CD4-positive, alpha-beta T cell treated with Interleukin-21 for 1 hour (primary cell): ENCODE data around the gene MCOLN2.
"Not testable (repeated sequence)": the region's sequence is repeated elsewhere in the genome, so short reads cannot be mapped to it uniquely, and the experiment has no call there.

ENCODE experiments used
- DNase-seq: peaks from one replicate; pipeline ENCODE4 v3.0.0-alpha.2; 2020

MCOLN2 gene

DNA sequence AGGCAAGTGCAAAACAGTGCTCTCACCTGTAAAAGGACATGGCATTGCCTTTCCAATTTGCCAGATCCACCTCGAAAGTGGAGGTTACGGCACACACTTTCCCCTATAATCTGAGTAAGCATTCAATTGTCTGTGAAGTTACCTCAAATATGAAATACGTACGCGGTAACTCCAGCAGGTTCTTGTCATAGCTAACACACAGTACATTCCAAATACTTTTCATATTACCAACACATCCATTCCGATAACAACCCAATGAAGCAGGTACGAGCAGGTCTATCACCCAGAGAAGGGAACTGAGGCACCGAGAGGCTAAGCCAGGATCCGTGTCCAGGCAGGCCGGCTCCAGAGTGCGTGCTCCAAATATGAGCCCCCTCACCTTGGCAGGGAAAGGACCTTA lies 57.2 kb downstream of the MCOLN2 start:
- no peak for DNase-seq

DNA sequence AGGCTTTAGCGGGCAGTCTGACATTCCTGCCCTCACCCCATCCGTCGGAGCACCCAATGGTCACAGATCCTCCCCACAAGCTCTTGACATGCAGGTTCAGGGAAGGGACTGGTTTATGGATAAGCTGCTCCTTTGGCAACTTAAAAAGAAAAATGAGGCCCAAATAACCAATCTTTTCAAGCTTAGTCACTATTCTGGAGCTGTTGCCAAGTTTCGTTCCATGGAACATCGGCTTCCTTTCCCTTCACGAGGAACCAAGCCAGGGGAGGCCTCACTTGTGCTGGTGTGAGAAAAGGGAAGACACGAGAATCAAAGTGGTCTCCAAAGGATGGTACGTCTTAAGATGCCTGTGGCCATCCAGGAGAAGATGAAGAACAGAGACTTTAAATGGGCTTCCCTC lies 57.8 kb downstream of the MCOLN2 start:
- no peak for DNase-seq

DNA sequence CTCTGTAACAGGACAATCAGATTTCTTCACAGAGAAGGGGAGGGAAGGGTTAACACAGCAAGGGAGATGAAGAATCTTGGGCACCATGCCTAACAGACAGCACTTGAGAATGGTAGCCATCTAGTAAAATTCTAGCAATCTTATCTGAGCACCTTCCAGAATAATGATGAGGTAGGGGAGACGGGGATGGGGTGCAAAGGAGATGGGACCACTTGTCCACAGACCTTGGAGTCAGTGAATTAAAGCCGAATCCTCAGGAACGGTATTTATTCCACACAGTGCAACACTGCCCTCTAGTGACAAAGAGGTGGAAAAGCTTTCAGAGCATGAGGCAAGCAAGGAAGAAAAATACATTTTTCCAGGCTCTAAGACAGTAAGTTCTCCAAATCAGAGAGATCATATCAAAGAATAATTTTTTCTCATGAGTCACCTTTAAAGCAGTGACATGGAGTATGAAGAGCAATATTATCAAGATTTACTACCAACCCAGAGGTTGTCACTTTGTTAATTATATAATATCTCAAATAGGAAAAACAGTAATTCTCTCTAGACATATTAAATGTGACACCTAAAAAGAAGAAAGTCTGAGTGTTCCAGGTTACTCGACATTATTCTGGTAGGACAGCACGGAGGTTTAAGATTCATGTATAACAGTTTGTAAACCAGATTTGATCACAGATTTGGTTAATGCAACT lies 60.6 kb downstream of the MCOLN2 start:
- peak; percentile 64 for DNase-seq

DNA sequence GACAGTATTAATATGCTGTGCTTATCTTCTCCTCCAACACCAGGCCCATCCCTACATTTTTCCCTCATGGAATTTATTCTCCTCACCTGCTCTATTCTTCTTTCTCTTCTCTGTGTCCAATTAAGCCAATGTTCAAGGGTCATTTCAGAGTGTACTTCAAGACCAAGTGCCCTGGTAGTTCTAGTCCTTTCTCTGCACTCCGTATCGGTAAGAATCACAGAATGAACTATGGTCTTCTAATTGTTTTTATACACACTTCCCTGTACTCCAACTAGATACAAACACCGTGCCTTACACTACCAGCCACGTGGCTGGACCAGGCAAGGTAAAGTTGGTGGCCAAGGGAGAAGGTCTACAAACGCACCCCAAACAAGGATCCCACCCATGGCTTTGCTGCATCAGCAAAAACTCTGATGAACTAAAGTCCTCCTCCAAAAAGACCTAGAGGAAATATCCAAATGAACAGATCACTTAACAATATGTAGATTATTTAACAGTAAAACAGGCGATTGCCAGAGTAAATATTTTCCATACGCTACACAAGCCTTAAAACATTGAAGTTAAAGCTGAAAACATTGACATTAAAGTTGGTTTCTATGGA lies 63.8 kb downstream of the MCOLN2 start:
- DNase-seq, result no peak

- DNase-seq, result no peak
Observed at GRCh38 chr1:84930831-84931230, 66.1 kb downstream of the MCOLN2 start.

DNA sequence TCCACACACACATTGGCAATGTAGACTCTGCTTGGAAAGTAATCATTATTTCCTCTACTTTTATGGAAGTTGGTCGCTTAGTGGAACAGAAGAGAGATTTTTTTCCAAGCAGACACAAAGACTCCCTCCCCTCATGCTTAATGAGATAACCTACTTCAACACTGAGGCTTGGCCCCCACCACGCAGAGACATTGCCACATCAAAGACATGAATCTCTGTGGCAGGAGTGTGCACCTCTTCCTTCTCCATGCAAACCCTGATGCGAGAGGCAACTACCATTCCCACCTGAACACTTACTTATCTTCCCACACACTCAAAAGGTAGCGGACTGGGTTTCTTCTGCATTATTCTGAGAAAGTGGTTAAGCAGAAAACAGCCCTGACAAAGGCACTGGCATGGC lies 66.6 kb downstream of the MCOLN2 start:
- peak; percentile 5 for DNase-seq

- no peak for DNase-seq
Observed at GRCh38 chr1:84929581-84929980, 67.3 kb downstream of the MCOLN2 start.

- no peak for DNase-seq
Observed at GRCh38 chr1:84928979-84929378, 67.9 kb downstream of the MCOLN2 start.

GRCh38 chr1:84923317-84923716 lies 73.6 kb downstream of the MCOLN2 start:
- DNase-seq, result no peak

- no peak for DNase-seq
Observed at GRCh38 chr1:84920159-84920558, 76.8 kb downstream of the MCOLN2 start.

GRCh38 chr1:84919461-84919970 lies 77.4 kb downstream of the MCOLN2 start:
- no peak for DNase-seq

- DNase-seq, result no peak
Observed at GRCh38 chr1:84918726-84919336, 78.1 kb downstream of the MCOLN2 start.

- DNase-seq, result no peak
Observed at GRCh38 chr1:84916897-84917296, 80.0 kb downstream of the MCOLN2 start.

- no peak for DNase-seq
Observed at GRCh38 chr1:84913555-84913892, 83.4 kb downstream of the MCOLN2 start.

GRCh38 chr1:84912726-84913554 lies 84.0 kb downstream of the MCOLN2 start:
- DNase-seq, result no peak

DNA sequence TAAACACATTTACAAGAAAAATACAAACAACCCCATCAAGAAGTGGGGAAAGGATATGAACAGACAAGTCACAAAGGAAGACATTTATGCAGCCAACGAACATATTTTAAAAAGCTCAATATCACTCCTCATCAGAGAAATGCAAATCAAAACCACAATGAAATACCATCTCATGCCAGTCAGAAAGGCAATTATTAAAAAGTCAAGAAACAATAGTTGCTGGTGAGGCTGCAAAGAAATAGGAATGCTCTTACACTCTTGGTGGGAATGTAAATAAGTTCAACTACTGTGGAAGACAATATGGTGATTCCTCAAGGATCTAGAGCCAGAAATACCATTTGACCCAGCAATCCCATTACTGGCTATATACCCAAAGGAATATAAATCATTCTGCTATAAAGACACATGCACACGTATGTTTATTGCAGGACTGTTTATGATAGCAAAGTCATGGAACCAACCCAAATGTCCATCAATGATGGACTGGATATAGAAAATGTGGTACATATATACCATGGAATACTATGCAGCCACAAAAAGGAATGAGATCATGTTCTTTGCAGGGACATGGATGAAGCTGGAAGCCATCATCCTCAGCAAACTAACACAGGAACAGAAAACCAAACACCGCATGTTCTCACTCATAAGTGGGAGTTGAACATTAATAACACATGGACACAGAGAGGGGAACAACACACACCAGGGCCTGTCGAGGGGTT lies 88.0 kb downstream of the MCOLN2 start:
- not testable (repeated sequence) for DNase-seq

DNA sequence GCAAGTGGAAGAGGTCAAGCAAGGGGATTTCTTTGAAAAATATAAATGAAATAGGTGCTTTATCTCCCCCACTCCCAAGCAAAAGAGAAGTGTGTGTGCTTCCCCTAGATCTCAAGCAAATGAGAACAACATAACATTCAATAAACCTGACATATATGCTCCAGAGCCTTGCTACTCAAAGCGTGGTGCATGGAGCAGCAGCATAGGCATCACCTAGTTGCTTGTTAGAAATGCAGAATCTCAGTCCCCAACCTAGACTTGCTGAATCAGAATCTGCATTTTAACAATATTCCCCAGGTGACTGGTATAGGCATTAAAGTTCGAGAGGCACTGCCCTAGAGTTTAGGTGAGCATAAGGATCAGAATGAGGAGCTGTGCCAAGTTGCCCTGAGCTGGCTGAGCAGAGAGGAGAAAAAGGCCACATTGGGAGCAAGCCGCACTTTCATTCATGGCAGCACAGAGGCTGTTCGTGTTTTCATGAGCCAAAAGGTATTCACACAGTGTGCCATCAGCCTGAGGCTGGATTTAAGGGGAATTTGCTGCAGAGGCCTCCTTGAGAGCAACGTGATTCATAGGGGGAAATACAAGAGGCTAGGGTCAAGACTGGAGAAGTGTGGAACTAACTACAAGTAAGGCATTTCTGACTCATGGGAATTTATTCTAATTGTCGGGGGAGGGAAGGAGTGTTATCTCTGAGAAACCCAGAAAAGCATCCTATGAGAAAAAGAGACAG lies 89.7 kb downstream of the MCOLN2 start:
- DNase-seq, result no peak

DNA sequence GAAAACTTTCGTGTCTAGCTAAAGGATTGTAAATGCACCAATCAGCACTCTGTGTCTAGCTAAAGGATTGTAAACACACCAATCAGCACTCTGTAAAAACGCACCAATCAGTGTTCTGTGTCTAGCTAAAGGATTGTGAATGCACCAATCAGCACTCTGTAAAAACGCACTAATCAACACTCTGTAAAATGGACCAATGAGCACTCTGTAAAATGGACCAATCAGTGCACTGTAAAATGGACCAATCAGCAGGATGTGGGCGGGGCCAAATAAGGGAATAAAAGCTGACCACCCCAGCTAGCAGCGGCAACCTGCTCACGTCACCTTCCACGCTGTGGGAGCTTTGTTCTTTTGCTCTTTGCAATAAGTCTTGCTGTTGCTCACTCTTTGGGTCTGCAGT lies 94.2 kb downstream of the MCOLN2 start:
- DNase-seq, result not testable (repeated sequence)

GRCh38 chr1:84899969-84900368 lies 96.9 kb downstream of the MCOLN2 start:
- DNase-seq, result no peak

GRCh38 chr1:84896279-84896678 lies 100.6 kb downstream of the MCOLN2 start:
- no peak for DNase-seq

GRCh38 chr1:84892705-84893618 lies 104.0 kb downstream of the MCOLN2 start, which contains the start of gene LPAR3:
LPAR3 (minus strand) TSS chr1:84893206; CDS start chr1:84866120, 27,086 bp downstream.
- peak; percentile 3 for DNase-seq
